ENCODE measurements around the gene MAPKAP1. TPM values are rescaled to one million over a fixed set of nuclear protein-coding genes. Genes with fewer than 3 reads are reported as not detected.

The MAPKAP1 gene
- total and polyA plus RNA-seq, 2 experiments from 2014 or later = 68.4 to 98.5 TPM

- no peaks in the 10 kb centered on the region for H3K79me2 ChIP-seq (replicated peaks; ENCODE audit: insufficient read depth)
- peaks cover 2% of the 10 kb centered on the region; the same call in 2 of the 3 replicates for H3K4me1 Mint-ChIP-seq
- H4K20me1 ChIP-seq (replicated peaks; ENCODE audit: insufficient read depth) = no peaks in the 10 kb centered on the region
- no peak for TF ChIP-seq EZH2 (IDR thresholded peaks at IDR 0.05; ENCODE audit: low read depth, unreplicated experiment)
- TF ChIP-seq ZNF331 (CRISPR knock-in tag; IDR thresholded peaks at IDR 0.05; ENCODE audit: low read depth) = no peak
- no peak for TF ChIP-seq POLR2AphosphoS5 (IDR thresholded peaks at IDR 0.05; ENCODE audit: low read depth)
- no peak for TF ChIP-seq ZNF462 (CRISPR knock-in tag; IDR thresholded peaks at IDR 0.05)
- no peak for TF ChIP-seq CREB1 (CRISPR knock-in tag; IDR thresholded peaks at IDR 0.05; ENCODE audit: low read depth)
- TF ChIP-seq REST (IDR thresholded peaks at IDR 0.05; ENCODE audit: unreplicated experiment) = no peak
- TF ChIP-seq STAT1 (IDR thresholded peaks at IDR 0.05; ENCODE audit: unreplicated experiment) = no peak
- TF ChIP-seq EZH2phosphoT487 (IDR thresholded peaks at IDR 0.05; ENCODE audit: unreplicated experiment) = no peak
- no peak for TF ChIP-seq ETS1 (IDR thresholded peaks at IDR 0.05)
- peaks cover 8% of the 10 kb centered on the region for H3K27me3 Mint-ChIP-seq (ENCODE audit: insufficient read depth, low read depth, poor library complexity)
- H2AFZ ChIP-seq = no peak overlapping the region
- no peak overlapping the region for H3K27ac ChIP-seq (ENCODE audit: low read depth)
- H3F3A ChIP-seq (replicated peaks; ENCODE audit: low read depth) = no peaks in the 10 kb centered on the region
- H3K36me3 ChIP-seq (ENCODE audit: insufficient read depth) = no peaks in the 10 kb centered on the region
- DNase-seq (ENCODE audit: low spot score) (no peak), ATAC-seq (no peak)
- no peaks in the 10 kb centered on the region for H3K27me3 ChIP-seq (ENCODE audit: insufficient read depth)
- H3K27ac Mint-ChIP-seq = no peak overlapping the region
- no peak overlapping the region for H3K4me3 ChIP-seq
- H3K36me3 Mint-ChIP-seq (ENCODE audit: low read depth) = no peaks in the 10 kb centered on the region
- H3K9me2 ChIP-seq (ENCODE audit: insufficient read depth) = no peaks in the 10 kb centered on the region
- H3K4me3 Mint-ChIP-seq = no peak overlapping the region
- no peaks in the 10 kb centered on the region for H3K9me3 Mint-ChIP-seq
- H3K4me2 ChIP-seq = no peak overlapping the region
- no peaks in the 10 kb centered on the region for H3K4me1 ChIP-seq (ENCODE audit: insufficient read depth)
These were observed 290.5 kb downstream of the MAPKAP1 start for GRCh38 chr9:125416517-125416916.

All from GM23338 (cell line).